Vagina (tissue), 2 donors: ENCODE data around the gene NPY4R.
"Not testable (repeated sequence)": the region's sequence is repeated elsewhere in the genome, so short reads cannot be mapped to it uniquely, and the experiment has no call there.

Experiments used
- CTCF ChIP-seq, 3 experiments: fragments of 450-650 bp in 2 of 3; fragments of 200-600 bp in 1 of 3; sonication (generic) in 1 of 3; IDR thresholded peaks; one replicate each; pipeline ENCODE4 v1.5.1; 2017 to 2019; ENCODE audit warnings: antibody characterized with exemption in 3 of 3, mild to moderate bottlenecking in 2 of 3, moderate library complexity in 2 of 3
- POLR2AphosphoS5 ChIP-seq, 2 donors: sonication (generic); formaldehyde crosslinking; IDR thresholded peaks; one replicate each; pipeline ENCODE4 v1.9.0; 2017; ENCODE audit warnings: antibody characterized with exemption in 2 of 2, mild to moderate bottlenecking in 2 of 2, low read depth in 1 of 2; ENCODE audit not compliant: insufficient read depth in 1 of 2

- not testable (repeated sequence) for TF ChIP-seq POLR2AphosphoS5 (IDR thresholded peaks at IDR 0.05; ENCODE audit: insufficient read depth in 1 of 2, low read depth in 1 of 2); CTCF (IDR thresholded peaks at IDR 0.05)
Observed at GRCh38 chr10:46497401-46497800, 31.6 kb upstream of the NPY4R start.
